Fibroblast of mammary gland (primary cell): ENCODE data around the gene DUSP18.
"Not testable (repeated sequence)": the region's sequence is repeated elsewhere in the genome, so short reads cannot be mapped to it uniquely, and the experiment has no call there.

ENCODE experiments used
- DNase-seq: peaks from one replicate; pipeline ENCODE4 v3.0.0-alpha.2; 2010; ENCODE audit warnings: low read depth
- H3K4me3 ChIP-seq: 2 replicates; pipeline ENCODE4 v1.5.1; 2011; ENCODE audit warnings: low read depth, mild to moderate bottlenecking, low read length, moderate library complexity; ENCODE audit not compliant: control insufficient read depth
- TF ChIP-seq, protein P1 (sequence below): conservative IDR thresholded peaks from 2 replicates; pipeline ENCODE4 v1.5.1; 2011; ENCODE audit warnings: low read depth, low read length, inconsistent platforms; ENCODE audit not compliant: control insufficient read depth, insufficient read depth

The DUSP18 gene

DNA sequence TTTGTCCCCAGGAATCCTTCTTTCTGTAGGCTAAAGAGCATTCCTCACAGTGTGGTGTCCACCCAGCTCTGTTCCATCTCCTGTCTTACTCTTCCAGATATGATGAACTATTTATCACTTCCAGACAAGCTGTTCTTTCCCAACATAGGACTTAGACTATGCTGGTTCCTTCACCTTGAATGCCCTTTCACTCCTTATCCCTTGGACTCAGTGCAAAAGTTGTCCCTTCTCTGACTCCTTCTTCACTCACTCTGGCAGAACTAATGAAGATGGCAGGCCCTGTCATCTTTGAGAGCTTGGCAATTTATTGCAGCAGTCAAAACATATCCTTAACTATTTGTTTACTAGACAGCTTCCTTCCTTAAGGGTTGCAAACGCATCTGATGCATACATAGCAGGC lies 23.5 kb upstream of the DUSP18 start:
- TF ChIP-seq, protein P1, sequence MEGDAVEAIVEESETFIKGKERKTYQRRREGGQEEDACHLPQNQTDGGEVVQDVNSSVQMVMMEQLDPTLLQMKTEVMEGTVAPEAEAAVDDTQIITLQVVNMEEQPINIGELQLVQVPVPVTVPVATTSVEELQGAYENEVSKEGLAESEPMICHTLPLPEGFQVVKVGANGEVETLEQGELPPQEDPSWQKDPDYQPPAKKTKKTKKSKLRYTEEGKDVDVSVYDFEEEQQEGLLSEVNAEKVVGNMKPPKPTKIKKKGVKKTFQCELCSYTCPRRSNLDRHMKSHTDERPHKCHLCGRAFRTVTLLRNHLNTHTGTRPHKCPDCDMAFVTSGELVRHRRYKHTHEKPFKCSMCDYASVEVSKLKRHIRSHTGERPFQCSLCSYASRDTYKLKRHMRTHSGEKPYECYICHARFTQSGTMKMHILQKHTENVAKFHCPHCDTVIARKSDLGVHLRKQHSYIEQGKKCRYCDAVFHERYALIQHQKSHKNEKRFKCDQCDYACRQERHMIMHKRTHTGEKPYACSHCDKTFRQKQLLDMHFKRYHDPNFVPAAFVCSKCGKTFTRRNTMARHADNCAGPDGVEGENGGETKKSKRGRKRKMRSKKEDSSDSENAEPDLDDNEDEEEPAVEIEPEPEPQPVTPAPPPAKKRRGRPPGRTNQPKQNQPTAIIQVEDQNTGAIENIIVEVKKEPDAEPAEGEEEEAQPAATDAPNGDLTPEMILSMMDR = no peak
- no peak overlapping the region for H3K4me3 ChIP-seq
- no peak for DNase-seq

DNA sequence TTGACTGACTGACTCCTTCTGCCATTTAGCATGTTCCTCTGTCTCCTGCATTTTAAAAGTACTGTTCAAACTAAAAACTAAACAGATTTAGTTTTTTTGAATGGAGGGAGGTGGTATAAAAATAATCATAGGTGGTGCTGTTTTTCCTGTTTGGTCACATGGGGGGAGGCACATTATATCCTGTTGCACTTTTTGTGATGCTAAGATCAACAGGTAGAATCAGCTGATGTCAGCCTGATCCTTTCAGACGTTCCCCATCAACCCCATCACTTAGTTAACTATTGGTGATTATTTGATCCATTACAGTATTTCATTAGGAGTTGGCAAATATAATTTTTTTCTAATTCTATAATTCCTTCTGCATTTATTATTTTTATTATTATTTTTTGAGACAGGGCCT lies 21.9 kb upstream of the DUSP18 start:
- TF ChIP-seq, protein P1 = no peak

DNA sequence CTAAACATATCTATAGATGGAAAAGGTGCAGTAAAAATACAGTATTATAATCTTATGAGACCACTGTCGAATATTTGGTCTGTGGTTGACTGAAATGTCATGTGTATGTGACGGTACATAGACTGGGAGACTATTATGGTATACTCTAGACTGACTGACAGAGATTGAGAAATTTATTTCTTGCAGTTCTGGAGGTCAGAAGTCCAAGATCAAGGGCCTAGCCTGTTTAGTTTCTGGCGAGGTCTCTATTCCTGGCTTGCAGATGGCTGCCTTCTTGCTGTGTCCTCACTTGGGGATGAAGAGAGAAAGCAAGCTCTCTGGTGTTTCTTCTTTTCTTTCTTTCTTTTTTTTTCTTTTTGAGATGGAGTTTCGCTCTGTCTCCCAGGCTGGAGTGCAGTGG lies 19.7 kb upstream of the DUSP18 start:
- DNase-seq = no peak
- H3K4me3 ChIP-seq = no peak overlapping the region
- TF ChIP-seq, protein P1 = no peak

More for the DNA sequence above, 21.9 kb upstream of the DUSP18 start:
- no peak overlapping the region for H3K4me3 ChIP-seq
- no peak for DNase-seq

GRCh38 chr22:30685178-30685577 lies 17.5 kb upstream of the DUSP18 start:
- no peak for DNase-seq
- TF ChIP-seq, protein P1 = no peak
- H3K4me3 ChIP-seq = no peak overlapping the region

DNA sequence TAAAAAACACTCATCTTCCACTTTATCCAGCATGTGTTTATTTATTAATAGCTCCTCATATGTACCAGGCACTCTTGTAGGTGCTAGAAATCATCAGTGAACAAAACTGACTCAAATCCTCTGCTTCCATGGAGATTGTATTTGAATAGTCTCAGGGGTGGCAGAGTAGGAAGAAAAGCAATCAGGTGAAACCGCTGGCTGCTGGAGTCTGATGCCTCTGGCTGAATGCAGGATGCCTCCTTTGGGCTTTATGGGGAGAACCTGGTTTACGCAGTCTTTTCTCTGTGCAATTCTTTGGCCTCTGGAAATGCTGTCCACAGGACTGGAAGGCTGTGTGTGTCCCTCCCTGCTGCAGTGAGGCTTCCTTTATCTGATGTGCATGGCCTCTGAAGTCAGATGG lies 14.2 kb upstream of the DUSP18 start:
- no peak for DNase-seq
- TF ChIP-seq, protein P1 = no peak
- no peak overlapping the region for H3K4me3 ChIP-seq

DNA sequence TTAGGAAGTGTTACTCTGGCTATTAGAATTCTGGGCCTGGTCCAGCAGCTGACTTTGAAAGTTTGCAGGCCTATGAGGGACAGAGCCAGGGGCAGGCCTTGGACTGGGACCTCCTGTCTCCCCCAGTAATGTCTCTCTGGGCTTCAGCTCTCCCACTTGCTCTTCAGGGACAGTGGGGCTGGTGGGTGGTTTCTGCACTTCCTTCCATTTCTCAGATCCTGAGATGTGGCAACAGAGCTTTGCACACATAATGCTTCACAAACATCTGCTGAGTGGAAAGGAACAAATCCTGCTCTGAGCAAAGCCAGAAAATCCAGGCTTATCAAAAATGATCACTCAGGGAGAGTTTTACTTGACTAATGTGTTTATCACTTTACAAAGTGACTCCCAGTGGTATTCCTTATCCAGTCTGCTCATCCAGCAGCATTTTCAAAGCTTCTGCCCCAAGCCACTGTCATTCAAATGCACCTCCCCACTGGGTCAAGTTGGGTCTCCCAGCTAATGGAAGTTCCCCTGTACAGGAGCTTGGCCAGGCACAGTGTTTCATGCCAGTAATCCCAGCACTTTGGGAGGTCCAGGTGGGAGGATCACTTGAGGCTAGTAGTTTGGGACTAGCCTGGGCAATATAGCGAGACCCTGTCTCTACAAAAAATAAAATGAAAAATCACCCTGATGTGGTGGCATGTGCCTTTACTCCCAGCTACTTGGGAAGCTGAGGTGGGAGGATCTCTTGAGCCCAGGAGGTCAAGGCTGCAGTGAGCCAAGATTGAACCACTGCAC lies 13.5 kb upstream of the DUSP18 start:
- DNase-seq = no peak
- H3K4me3 ChIP-seq = no peak overlapping the region
- TF ChIP-seq, protein P1 = no peak

- not testable (repeated sequence) for DNase-seq, H3K4me3 ChIP-seq
These were observed 12.4 kb upstream of the DUSP18 start for GRCh38 chr22:30679895-30680690.

GRCh38 chr22:30676565-30676964 lies 8.9 kb upstream of the DUSP18 start:
- not testable (repeated sequence) for H3K4me3 ChIP-seq, DNase-seq
